ENCODE measurements around the gene TRIM67. TPM values are rescaled to one million over a fixed set of nuclear protein-coding genes. Genes with fewer than 3 reads are reported as not detected.
A peak's percentile ranks its signal among the peaks of the same experiment; 100 is the strongest.
"Not testable (repeated sequence)": the region's sequence is repeated elsewhere in the genome, so short reads cannot be mapped to it uniquely, and the experiment has no call there.

The TRIM67 gene
- 0.03 TPM for total RNA-seq

GRCh38 chr1:231161667-231162296 lies at the start of gene TRIM67:
TRIM67 (plus strand) TSS chr1:231162058; CDS start chr1:231162970, 912 bp downstream.
- peak; percentile 68 for ATAC-seq

DNA sequence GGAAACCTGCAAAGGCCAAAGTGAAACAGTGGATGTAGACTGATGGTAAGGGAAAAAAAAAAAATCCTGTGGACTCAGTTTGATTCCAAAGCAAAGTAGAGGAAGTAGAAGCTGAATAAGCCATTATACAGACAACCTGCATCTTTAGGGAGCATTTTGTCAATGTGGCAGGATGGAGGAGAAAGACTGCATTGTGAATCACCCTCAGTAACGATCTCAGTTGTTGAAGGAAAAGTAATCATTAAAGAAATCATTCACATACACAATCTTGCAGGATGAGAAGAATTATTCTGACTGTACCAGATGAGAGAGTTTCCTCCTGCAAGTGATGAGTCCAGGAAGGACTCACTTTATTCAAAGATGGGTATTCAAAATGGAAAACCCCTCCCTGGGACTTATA lies 45.1 kb upstream of the TRIM67 start:
- DNase-seq (ENCODE audit: low spot score) (no peak), ATAC-seq (no peak)

More at GRCh38 chr1:231161667-231162296, at the start of gene TRIM67:
- DNase-seq (ENCODE audit: low spot score) = no peak

GRCh38 chr1:231118704-231119453 lies 43.0 kb upstream of the TRIM67 start:
- DNase-seq (ENCODE audit: low spot score) = no peak

GRCh38 chr1:231121533-231121932 lies 40.3 kb upstream of the TRIM67 start:
- no peak for ATAC-seq
- DNase-seq (ENCODE audit: low spot score) = no peak

More at GRCh38 chr1:231118704-231119453, 43.0 kb upstream of the TRIM67 start:
- no peak for ATAC-seq

DNA sequence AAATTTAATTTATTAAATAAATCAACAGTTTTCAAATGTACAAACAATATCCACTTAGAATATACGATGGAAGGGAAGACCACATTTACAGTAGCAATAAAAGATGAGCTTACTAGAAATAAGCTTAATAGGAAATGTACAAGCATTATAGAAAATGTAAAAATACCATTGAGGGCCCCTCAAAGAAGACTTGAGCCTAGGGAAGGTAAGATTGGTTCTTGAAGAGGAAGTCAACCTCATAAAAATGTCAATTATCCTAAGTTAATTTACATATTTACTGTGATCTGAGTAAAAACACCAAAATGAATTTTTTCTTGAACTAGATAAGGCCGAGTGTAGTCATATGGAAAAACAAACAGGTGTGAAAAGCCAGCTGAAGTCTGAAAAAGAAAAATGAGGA lies 39.7 kb upstream of the TRIM67 start:
- ATAC-seq (no peak), DNase-seq (ENCODE audit: low spot score) (no peak)

GRCh38 chr1:231124746-231125145 lies 37.1 kb upstream of the TRIM67 start:
- ATAC-seq (no peak), DNase-seq (ENCODE audit: low spot score) (no peak)

GRCh38 chr1:231125972-231126580 lies 35.8 kb upstream of the TRIM67 start:
- no peak for DNase-seq (ENCODE audit: low spot score)
- ATAC-seq = no peak

- not testable (repeated sequence) for DNase-seq (ENCODE audit: low spot score); ATAC-seq
These were observed 34.8 kb upstream of the TRIM67 start for GRCh38 chr1:231127106-231127505.

DNA sequence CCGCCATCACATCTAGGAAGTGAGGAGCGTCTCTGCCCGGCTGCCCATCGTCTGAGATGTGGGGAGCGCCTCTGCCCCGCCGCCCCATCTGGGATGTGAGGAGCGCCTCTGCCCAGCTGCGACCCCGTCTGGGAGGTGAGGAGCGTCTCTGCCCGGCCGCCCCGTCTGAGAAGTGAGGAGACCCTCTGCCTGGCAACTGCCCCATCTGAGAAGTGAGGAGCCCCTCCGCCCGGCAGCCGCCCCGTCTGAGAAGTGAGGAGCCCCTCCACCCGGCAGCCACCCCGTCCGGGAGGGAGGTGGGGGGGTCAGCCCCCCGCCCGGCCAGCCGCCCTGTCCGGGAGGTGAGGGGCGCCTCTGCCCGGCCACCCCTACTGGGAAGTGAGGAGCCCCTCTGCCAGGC lies 33.4 kb upstream of the TRIM67 start:
- not testable (repeated sequence) for ATAC-seq; DNase-seq (ENCODE audit: low spot score)

GRCh38 chr1:231130544-231130943 lies 31.3 kb upstream of the TRIM67 start:
- ATAC-seq (no peak), DNase-seq (ENCODE audit: low spot score) (no peak)

GRCh38 chr1:231132591-231132990 lies 29.3 kb upstream of the TRIM67 start:
- not testable (repeated sequence) for ATAC-seq; DNase-seq (ENCODE audit: low spot score)

DNA sequence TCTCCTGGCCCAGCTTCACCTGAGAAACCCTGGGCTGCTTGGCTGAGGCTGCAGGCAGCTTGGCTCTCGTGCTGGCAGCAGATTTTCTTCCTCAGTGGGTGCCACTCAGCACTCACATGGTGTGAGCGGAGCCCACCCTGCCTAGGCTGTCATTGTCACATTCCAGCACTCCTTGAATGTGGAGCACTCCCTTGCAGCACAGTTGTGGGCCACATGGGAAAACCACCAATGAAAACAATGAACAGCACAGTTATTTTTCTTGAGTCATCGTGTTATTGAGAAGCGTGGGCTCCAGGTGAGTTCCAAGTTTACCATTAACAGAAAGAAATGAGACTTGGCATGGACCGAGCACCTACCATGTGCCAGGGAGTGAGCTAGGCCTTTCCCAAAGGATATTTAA lies 27.2 kb upstream of the TRIM67 start:
- no peak for DNase-seq (ENCODE audit: low spot score)

DNA sequence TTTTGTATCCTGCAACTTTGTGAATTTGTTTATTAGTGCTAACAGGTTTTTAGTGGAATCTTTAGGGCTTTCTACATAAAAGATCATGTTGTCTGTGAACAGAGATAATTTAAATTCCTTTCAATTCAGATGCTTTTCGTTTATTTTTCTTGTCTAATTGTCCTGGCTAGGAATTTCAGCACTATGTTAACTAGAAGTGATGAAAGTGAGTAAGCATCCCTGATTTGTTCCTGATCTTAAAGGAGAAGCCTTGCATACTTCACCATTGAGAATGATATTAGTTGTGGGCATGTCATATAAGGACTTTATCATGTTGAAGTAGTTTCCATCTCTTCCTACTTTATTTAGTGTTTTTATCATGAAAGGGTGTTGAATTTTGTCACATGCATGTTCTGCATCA lies 23.6 kb upstream of the TRIM67 start:
- no peak for ATAC-seq
- DNase-seq (ENCODE audit: low spot score) = no peak

More for the DNA sequence above, 27.2 kb upstream of the TRIM67 start:
- ATAC-seq = no peak

GRCh38 chr1:231139125-231139649 lies 22.7 kb upstream of the TRIM67 start:
- no peak for DNase-seq (ENCODE audit: low spot score)
- no peak for ATAC-seq

GRCh38 chr1:231139659-231140654 lies 21.9 kb upstream of the TRIM67 start:
- ATAC-seq = no peak
- DNase-seq (ENCODE audit: low spot score) = no peak

GRCh38 chr1:231144416-231145193 lies 17.3 kb upstream of the TRIM67 start:
- ATAC-seq (no peak), DNase-seq (ENCODE audit: low spot score) (no peak)

DNA sequence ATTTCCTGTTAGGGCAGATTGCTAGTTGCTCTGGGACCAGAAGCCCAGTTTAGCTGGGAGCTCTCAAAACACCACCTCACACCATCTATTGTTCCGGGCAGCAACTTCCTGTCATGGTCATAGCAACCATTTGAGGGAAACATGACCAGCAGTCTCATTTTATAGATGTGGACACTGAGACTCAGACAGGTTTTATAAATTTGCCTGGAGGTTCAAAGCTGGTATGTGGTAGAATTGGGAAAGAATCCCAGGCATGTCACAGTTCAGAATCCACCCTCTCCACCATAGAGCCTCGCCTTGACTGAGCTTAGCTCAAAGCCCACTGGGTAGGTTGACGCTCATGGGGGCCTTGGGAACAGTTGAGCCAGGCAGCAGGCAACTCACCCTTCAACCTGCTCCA lies 14.0 kb upstream of the TRIM67 start:
- ATAC-seq (no peak), DNase-seq (ENCODE audit: low spot score) (no peak)

GRCh38 chr1:231151811-231152210 lies 10.0 kb upstream of the TRIM67 start:
- no peak for ATAC-seq
- DNase-seq (ENCODE audit: low spot score) = no peak

DNA sequence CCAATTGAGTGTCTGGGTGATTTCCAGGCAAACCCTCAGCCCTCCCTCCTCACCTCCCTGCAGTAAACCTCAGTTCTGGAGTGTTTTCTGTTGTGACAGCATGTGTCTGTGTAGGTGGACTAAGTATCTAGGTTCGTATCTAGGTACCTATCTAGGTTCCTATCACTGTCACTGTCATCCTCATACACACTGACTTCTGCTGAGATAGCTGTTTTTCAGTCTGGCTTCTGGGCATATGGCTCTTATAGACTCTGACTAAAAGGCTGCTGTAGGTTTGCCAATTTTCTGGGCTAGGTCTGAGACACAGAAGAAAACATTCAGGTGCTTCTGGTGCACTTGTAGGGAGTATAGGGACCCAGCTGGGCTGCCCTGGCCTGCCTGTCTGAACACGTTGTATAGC lies 8.1 kb upstream of the TRIM67 start:
- ATAC-seq (no peak), DNase-seq (ENCODE audit: low spot score) (no peak)

GRCh38 chr1:231155808-231156207 lies 6.0 kb upstream of the TRIM67 start:
- no peak for ATAC-seq
- no peak for DNase-seq (ENCODE audit: low spot score)
